Measurements from ENCODE around the gene ZNF678.

DNA sequence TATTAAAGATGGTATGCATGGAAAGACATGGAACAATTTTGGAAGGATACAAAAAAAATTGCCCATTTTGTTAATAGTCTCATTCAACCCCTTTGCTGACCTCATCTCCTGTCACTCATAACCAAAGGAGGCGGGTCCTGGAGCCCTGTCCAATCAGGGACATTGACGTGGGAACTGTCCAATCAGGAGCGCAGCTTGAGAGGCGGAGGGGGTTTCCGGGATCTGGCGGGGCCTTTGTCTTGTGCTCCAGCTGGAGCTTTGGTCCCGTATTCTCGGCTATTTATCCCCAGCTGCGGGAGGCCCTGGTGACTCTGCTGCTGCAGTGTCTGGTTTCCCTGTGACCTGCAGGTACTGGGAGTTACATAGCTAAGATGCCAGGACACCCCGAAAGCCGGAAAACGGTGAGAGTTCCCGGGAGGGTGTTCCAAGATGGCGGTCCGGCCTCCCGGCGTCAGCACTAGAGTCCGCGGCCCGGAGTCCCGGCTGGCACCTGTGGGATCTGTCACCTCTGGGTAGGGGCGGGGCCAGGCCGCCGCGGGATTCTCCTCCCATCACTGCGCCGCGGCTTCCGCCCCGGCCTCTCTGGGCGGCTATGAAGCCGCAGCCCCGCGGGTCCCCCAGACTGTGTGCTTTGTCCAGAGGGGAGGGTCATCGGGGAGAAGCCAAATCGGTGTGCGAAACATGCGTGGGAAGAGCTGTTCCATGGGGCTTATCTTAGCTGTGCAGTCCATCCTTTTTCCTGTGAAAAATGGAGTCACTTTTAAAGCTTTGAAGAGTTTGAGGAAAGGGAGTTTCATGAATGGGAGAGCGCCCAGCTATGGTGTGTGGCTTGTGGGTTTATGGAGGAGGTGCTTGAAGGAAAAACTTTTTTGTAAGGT is at the start of gene ZNF678:
- TF ChIP-seq, protein P1, sequence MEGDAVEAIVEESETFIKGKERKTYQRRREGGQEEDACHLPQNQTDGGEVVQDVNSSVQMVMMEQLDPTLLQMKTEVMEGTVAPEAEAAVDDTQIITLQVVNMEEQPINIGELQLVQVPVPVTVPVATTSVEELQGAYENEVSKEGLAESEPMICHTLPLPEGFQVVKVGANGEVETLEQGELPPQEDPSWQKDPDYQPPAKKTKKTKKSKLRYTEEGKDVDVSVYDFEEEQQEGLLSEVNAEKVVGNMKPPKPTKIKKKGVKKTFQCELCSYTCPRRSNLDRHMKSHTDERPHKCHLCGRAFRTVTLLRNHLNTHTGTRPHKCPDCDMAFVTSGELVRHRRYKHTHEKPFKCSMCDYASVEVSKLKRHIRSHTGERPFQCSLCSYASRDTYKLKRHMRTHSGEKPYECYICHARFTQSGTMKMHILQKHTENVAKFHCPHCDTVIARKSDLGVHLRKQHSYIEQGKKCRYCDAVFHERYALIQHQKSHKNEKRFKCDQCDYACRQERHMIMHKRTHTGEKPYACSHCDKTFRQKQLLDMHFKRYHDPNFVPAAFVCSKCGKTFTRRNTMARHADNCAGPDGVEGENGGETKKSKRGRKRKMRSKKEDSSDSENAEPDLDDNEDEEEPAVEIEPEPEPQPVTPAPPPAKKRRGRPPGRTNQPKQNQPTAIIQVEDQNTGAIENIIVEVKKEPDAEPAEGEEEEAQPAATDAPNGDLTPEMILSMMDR (IDR thresholded peaks at IDR 0.05): no peak
- TF ChIP-seq POLR2A (IDR thresholded peaks at IDR 0.05): no peak
